Neuronal stem cell (in vitro differentiated cells): ENCODE measurements around the gene NR1H3.

Source experiments
- DNase-seq: peaks from one replicate; pipeline ENCODE4 v3.0.0-alpha.2; 2013; ENCODE audit warnings: low spot score
- H2AFZ ChIP-seq: one replicate; pipeline ENCODE4 v1.6.1; 2013; ENCODE audit warnings: mild to moderate bottlenecking, low read length, inconsistent platforms
- H2AK5ac ChIP-seq: 2 replicates; pipeline ENCODE4 v1.6.1; 2013; ENCODE audit warnings: low read depth, mild to moderate bottlenecking, inconsistent platforms, low read length, moderate library complexity, mixed read lengths
- H2BK120ac ChIP-seq: 2 replicates; pipeline ENCODE4 v1.6.1; 2013; ENCODE audit warnings: low read depth, mild to moderate bottlenecking, inconsistent platforms, low read length, moderate library complexity, mixed read lengths
- H2BK12ac ChIP-seq: one replicate; pipeline ENCODE4 v1.6.1; 2013; ENCODE audit warnings: low read length, inconsistent platforms
- H2BK15ac ChIP-seq: 2 replicates; pipeline ENCODE4 v1.6.1; 2013; ENCODE audit warnings: mild to moderate bottlenecking, low read length, inconsistent platforms, mixed read lengths
- H2BK5ac ChIP-seq: one replicate; pipeline ENCODE4 v1.6.1; 2013; ENCODE audit warnings: inconsistent platforms, mild to moderate bottlenecking, low read length, moderate library complexity
- H3K14ac ChIP-seq: one replicate; pipeline ENCODE4 v1.6.1; 2013; ENCODE audit warnings: low read length, inconsistent platforms
- H3K18ac ChIP-seq: 2 replicates; pipeline ENCODE4 v1.6.1; 2013; ENCODE audit warnings: low read length, inconsistent platforms
- H3K23ac ChIP-seq: 2 replicates; pipeline ENCODE4 v1.6.1; 2013; ENCODE audit warnings: low read depth, mild to moderate bottlenecking, mixed read lengths, low read length, inconsistent platforms; ENCODE audit not compliant: poor library complexity
- H3K27ac ChIP-seq: replicated peaks from 3 replicates; pipeline ENCODE4 v1.5.1; 2013; ENCODE audit warnings: low read length, inconsistent platforms
- H3K27me3 ChIP-seq, 3 experiments: 2 replicates each; pipeline ENCODE4 v1.6.1; 2013; ENCODE audit warnings: low read length in 3 of 3, mild to moderate bottlenecking in 2 of 3, inconsistent platforms in 1 of 3, low read depth in 1 of 3, mixed read lengths in 1 of 3, moderate library complexity in 1 of 3; ENCODE audit not compliant: control insufficient read depth in 3 of 3, insufficient read depth in 3 of 3
- H3K36me3 ChIP-seq, 2 donors: replicated peaks in 1 of 2; 2 replicates each; pipeline ENCODE4 v1.6.1; 2013; ENCODE audit warnings: low read length in 2 of 2; ENCODE audit not compliant: control insufficient read depth in 2 of 2, insufficient read depth in 2 of 2
- H3K4ac ChIP-seq: 2 replicates; pipeline ENCODE4 v1.6.1; 2013; ENCODE audit warnings: inconsistent platforms, mild to moderate bottlenecking, low read length, moderate library complexity
- H3K4me1 ChIP-seq, 2 donors: 1 replicate in 1 of 2; 2 replicates in 1 of 2; pipeline ENCODE4 v1.6.1; 2013; ENCODE audit warnings: low read length in 2 of 2, low read depth in 1 of 2; ENCODE audit not compliant: control insufficient read depth in 2 of 2, insufficient read depth in 1 of 2
- H3K4me2 ChIP-seq: one replicate; pipeline ENCODE4 v1.6.1; 2013; ENCODE audit warnings: mild to moderate bottlenecking, low read length, inconsistent platforms; ENCODE audit not compliant: insufficient read depth, poor library complexity, severe bottlenecking
- H3K4me3 ChIP-seq, 2 donors: 2 replicates each; pipeline ENCODE4 v1.5.1; 2013; ENCODE audit warnings: low read length in 2 of 2, mild to moderate bottlenecking in 2 of 2, inconsistent platforms in 1 of 2, moderate library complexity in 1 of 2
- H3K79me1 ChIP-seq: one replicate; pipeline ENCODE4 v1.6.1; 2013; ENCODE audit warnings: low read depth, mild to moderate bottlenecking, inconsistent platforms, low read length, moderate library complexity
- H3K9ac ChIP-seq: one replicate; pipeline ENCODE4 v1.6.1; 2013; ENCODE audit warnings: mild to moderate bottlenecking, low read depth, low read length, inconsistent platforms; ENCODE audit not compliant: poor library complexity
- H3K9me3 ChIP-seq, 2 donors: replicated peaks in 1 of 2; 2 replicates each; pipeline versions ENCODE3 to v1.6.1; 2013; ENCODE audit warnings: low read length in 2 of 2, mild to moderate bottlenecking in 2 of 2, inconsistent platforms in 1 of 2, low read depth in 1 of 2, mixed read lengths in 1 of 2, moderate library complexity in 1 of 2; ENCODE audit not compliant: control insufficient read depth in 2 of 2, insufficient read depth in 1 of 2
- H4K8ac ChIP-seq: one replicate; pipeline ENCODE4 v1.6.1; 2013; ENCODE audit warnings: low read depth, mild to moderate bottlenecking, inconsistent platforms, low read length, moderate library complexity
- H4K91ac ChIP-seq: one replicate; pipeline ENCODE4 v1.6.1; 2013; ENCODE audit warnings: low read length, low read depth, mild to moderate bottlenecking, inconsistent platforms; ENCODE audit not compliant: poor library complexity
- WGBS, 2 donors: extraction: QIAGEN DNeasy Blood & Tissue Kit; methylation state at CpG; one replicate each; pipeline ENCODE4 v1.1.7; 2013; ENCODE audit warnings: missing lambda C conversion rate in 2 of 2, mixed read lengths in 1 of 2; ENCODE audit not compliant: insufficient read length in 2 of 2, insufficient replicate concordance in 1 of 2; ENCODE audit errors: extremely low coverage in 2 of 2; 5-methylcytosine and 5-hydroxymethylcytosine counted together

NR1H3 gene

DNA sequence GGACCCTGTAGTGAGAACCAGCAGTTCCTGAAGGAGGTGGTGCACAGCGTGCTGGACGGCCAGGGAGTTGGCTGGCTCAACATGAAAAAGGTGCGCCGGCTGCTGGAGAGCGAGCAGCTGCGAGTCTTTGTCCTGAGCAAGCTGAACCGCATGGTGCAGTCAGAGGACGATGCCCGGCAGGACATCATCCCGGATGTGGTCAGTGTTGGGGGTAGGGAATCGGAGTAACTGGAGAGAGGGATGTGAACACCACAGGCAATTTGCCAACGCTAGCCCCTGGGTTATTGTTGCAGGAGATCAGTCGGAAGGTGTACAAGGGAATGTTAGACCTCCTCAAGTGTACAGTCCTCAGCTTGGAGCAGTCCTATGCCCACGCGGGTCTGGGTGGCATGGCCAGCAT lies 32.1 kb downstream of the NR1H3 start:
- Histone ChIP-seq H3K4me3 (no peak overlapping the region), H3K27me3 (no peaks in the 10 kb centered on the region), H3K9ac (no peak overlapping the region), H3K14ac (no peak overlapping the region), H3K18ac (no peak overlapping the region), H2BK5ac (no peak overlapping the region), H3K36me3 (peaks cover 46 to 93% of the 10 kb centered on the region in 2 donors), H4K8ac (no peak overlapping the region), H3K4me1 (no peaks in the 10 kb centered on the region), H2AK5ac (no peak overlapping the region), H3K23ac (no peak overlapping the region), H2BK120ac (no peak overlapping the region), H2AFZ (no peak overlapping the region), H3K9me3 (no peaks in the 10 kb centered on the region), H3K79me1 (peaks cover 2% of the 10 kb centered on the region), H3K4ac (no peak overlapping the region), H3K27ac (no peak overlapping the region), H2BK12ac (no peak overlapping the region), H3K4me2 (no peak overlapping the region), H2BK15ac (no peak overlapping the region), H4K91ac (no peak overlapping the region)
- no CpG with 5 or more reads among the region's 15 CpGs for WGBS, 2 donors
- no peak for DNase-seq

- Histone ChIP-seq H3K36me3 (peaks cover 21 to 85% of the 10 kb centered on the region in 2 donors), H3K27me3 (no peaks in the 10 kb centered on the region), H3K9me3 (peaks cover 0 to 2% of the 10 kb centered on the region in 2 donors), H3K18ac (no peak overlapping the region), H3K4ac (no peak overlapping the region), H3K23ac (no peak overlapping the region), H2BK12ac (no peak overlapping the region), H3K4me3 (no peak overlapping the region), H3K4me2 (no peak overlapping the region), H2BK15ac (no peak overlapping the region), H2BK120ac (no peak overlapping the region), H2BK5ac (no peak overlapping the region), H3K79me1 (no peaks in the 10 kb centered on the region), H3K27ac (no peak overlapping the region), H3K14ac (no peak overlapping the region), H2AK5ac (no peak overlapping the region), H3K9ac (no peak overlapping the region), H4K91ac (no peak overlapping the region), H4K8ac (no peak overlapping the region), H2AFZ (no peak overlapping the region), H3K4me1 (no peaks in the 10 kb centered on the region)
- no CpG with 5 or more reads among the region's 5 CpGs for WGBS, 2 donors
- DNase-seq, result no peak
These were observed 37.6 kb downstream of the NR1H3 start for GRCh38 chr11:47295385-47295784.

- Histone ChIP-seq H3K9me3 (peaks cover 0 to 2% of the 10 kb centered on the region in 2 donors), H2AFZ (no peak overlapping the region), H3K9ac (no peak overlapping the region), H3K18ac (no peak overlapping the region), H3K27ac (no peak overlapping the region), H3K27me3 (no peaks in the 10 kb centered on the region), H3K4ac (no peak overlapping the region), H2BK15ac (no peak overlapping the region), H3K4me3 (no peak overlapping the region), H3K79me1 (no peaks in the 10 kb centered on the region), H2BK120ac (no peak overlapping the region), H2AK5ac (no peak overlapping the region), H2BK12ac (no peak overlapping the region), H4K91ac (no peak overlapping the region), H4K8ac (no peak overlapping the region), H3K14ac (no peak overlapping the region), H3K4me2 (no peak overlapping the region), H3K4me1 (no peaks in the 10 kb centered on the region), H3K23ac (no peak overlapping the region), H3K36me3 (peaks cover 17 to 83% of the 10 kb centered on the region in 2 donors), H2BK5ac (no peak overlapping the region)
- DNase-seq, result no peak
- 100% methylated on average over 1 of the region's 4 CpGs; no CpG with 5 or more reads in 1 of the 2 donors for WGBS, 2 donors
These were observed 38.2 kb downstream of the NR1H3 start for GRCh38 chr11:47296045-47296444.

DNA sequence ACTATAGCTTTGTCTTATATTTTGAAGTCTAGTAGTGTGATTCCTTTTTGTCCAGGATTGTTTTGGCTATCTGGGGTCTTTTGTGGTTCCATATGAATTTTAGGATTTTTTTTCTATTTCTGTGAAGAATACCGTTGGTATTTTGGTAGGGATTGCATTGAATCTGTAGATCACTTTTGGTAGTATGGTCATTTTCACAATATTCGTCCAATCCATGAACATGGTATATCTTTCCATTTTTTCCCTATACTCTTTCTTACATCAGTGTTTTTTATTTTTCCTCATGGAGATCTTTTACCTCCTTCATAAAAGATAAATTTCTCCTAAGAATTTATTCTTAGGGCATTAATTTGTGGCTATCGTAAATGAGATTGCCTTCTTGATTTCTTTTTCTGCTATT lies 41.3 kb downstream of the NR1H3 start:
- H2AFZ ChIP-seq, result no peak overlapping the region
- no peak overlapping the region for H4K91ac ChIP-seq
- DNase-seq, result no peak
- H3K18ac ChIP-seq, result no peak overlapping the region
- no CpG with 5 or more reads among the region's 3 CpGs for WGBS, 2 donors
- no peak overlapping the region for H3K23ac ChIP-seq
- H3K36me3 ChIP-seq, result peaks cover 10 to 81% of the 10 kb centered on the region in 2 donors
- H3K4me1 ChIP-seq, result no peaks in the 10 kb centered on the region
- no peak overlapping the region for H3K14ac ChIP-seq
- H4K8ac ChIP-seq, result no peak overlapping the region
- no peak overlapping the region for H3K9ac ChIP-seq
- no peak overlapping the region for H2BK15ac ChIP-seq
- no peak overlapping the region for H3K4ac ChIP-seq
- no peak overlapping the region for H3K4me2 ChIP-seq
- no peak overlapping the region for H2BK12ac ChIP-seq
- H3K9me3 ChIP-seq, result peaks cover 2 to 19% of the 10 kb centered on the region in 2 donors
- no peak overlapping the region for H2BK120ac ChIP-seq
- H3K27ac ChIP-seq, result no peak overlapping the region
- no peak overlapping the region for H2AK5ac ChIP-seq
- H3K27me3 ChIP-seq, result no peaks in the 10 kb centered on the region
- no peak overlapping the region for H3K4me3 ChIP-seq
- no peaks in the 10 kb centered on the region for H3K79me1 ChIP-seq
- H2BK5ac ChIP-seq, result no peak overlapping the region
